DMS153 treated with DMSO at 0.1 percent for 48 hours (cell line): Measurements from ENCODE around the gene MEF2A.

Experiments
- DNase-seq: peaks from one replicate; lab custom pipeline; 2025; ENCODE audit not compliant: unreplicated experiment; lab: John Stamatoyannopoulos, UW

MEF2A gene

DNA sequence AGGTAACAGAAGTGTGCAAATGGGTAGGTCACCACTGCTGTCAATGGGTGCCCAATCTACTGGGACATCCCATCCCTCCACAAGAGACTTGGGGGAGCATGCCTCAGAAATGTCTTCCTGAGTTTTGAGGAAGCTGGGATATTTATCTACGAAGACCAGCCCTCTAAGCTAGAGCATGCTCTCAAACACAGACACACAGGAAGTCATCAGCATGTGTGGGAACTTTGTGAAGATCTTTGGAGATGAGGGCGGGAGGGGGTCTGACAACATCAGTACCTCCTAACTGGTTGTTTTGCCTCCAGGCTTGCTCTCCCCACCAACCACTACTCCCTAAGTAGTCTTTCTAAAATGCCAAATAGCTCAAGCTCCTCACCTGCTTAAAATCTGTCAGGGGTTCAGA, 3.5 kb upstream of the MEF2A start:
- no peak for DNase-seq

DNA sequence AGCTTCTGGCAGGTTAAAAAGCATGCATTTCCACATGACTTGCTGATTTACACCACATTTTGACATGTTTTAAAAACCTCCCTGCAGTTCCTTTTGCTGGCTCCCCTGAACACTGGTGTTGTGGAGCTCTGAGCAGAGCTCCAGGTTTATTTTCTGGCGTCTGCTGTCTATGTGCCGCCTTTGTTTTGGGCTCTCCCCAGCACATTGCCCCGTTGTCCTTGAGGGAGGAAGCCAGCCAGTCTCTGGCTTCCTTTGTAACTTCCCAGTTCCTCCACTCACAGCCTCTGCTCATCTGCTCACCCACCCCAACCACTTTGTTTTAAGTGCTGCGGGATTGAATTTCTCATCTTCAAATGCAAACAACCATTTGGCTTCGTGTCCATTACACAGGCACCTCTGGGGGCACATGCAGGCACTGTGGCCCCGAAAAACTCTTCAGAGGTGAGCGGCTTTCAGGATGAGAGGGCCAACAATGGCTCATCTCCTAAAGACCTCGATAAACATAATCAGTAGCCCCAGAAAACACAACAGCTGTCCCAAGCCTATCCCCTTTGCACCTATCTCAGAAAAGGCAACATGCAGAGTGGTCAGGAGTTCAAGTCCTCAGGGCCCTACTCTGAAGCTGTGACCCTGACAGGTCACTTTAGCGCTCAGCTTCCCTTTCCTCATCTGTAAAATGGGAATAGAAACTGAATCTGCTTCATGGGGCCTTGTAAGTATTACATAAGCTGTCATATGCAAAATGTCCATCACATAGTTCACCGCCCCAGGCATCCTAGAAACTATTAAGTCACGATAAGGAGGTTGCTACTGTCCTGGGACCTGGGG, 1.3 kb upstream of the MEF2A start:
- DNase-seq: no peak

DNA sequence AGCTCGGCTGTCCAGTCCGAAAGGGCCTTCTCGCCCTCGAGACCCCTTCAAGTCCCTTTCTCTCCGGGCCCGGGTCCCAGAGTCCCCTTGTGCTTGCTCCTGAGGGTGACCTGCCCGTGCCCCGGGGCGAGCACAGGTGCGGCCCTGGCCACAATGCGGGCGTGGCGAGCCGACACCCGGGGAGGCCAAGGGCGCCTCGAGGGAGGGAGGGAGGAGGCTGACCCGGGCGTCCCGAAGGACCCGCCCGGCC, 810 bp upstream of the MEF2A start:
- DNase-seq: no peak

DNA sequence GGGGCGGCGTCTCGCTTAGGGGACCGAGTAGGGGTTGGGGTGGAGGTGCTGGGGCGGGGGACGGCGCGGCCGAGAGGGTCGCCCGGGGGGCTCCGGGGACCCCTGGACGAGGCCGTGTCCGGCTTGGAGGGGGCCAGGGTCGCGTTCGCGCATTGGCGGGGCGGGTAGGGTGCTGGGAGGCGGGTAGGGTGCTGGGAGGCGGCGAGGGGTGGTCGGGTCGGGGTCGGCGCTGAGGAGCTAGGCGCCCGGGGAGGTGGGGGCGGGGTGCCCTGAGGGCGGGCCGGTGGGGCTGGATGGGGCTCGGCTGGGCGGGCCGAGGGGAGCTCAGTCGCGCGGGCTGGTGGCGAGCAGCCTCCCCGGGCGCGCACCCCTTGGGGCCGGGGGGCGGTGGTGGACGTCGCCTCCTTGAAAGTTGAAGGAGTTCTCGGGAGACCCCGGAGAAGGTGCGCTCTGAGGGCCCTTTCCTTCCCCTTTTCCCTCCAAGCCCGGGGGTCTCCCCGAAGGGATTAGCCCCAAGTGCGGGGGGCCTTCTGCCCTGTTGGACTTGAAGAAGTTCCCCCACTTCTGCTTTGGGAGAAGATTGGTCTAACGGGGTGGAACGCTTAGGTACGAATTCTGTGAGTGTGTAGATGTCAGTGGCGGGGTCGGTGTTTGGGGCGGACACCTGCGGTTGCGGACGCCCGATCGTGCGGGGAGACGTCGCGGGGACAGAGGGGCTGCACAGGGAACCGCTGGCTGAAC, 543 bp downstream of the MEF2A start:
- DNase-seq: no peak

DNA sequence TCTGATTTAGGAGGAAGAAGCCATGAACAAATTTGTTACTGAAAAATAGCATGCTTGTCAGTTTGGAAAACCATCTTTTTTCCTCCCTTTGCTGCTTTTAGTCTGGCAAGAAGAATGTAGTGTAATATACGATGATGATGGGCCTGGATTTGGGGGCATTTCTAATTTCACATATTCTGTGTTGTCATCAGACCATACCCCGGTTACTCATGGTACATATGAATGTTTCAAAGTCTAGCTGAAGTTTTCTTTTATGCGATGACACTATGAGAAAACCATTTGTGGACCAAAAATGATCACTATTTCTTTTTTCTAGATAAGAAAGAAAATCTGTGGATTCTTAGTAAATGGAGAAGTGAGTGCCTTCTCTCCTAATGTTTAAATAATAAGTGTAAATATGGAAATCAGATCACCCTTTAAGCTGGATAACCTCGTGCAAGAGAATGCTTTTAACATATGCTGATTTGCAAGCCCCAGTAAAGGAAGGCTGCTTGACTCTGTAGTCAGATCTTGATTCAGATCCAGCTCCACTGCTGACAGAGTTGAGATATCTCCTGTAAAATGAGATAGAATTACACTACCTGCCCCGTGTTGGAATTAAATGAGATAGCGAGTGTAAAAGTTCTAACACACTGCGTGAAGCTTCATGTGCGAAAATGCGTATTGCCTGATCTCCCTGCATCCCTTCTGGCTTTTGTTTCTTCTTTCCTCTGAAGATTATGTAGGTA, 3.0 kb downstream of the MEF2A start:
- no peak for DNase-seq

DNA sequence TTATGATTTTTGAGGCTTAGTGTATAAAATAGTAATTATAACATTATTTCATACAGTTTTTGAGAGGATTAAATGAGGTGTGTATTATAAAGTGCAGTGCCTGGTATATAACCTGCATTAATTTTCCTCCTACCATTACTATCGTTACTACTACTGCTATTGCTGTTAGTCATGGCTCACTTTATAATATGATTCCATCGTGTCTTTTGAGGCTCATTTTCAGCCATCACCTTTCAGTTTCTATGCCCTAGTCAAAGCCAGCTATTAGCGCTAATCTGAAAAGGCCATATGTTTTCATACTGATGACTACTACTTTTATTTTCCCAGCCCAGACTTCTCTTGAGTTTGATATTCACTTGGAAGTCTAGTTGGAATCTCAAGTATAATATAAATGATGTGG, 5.5 kb downstream of the MEF2A start:
- no peak for DNase-seq

DNA sequence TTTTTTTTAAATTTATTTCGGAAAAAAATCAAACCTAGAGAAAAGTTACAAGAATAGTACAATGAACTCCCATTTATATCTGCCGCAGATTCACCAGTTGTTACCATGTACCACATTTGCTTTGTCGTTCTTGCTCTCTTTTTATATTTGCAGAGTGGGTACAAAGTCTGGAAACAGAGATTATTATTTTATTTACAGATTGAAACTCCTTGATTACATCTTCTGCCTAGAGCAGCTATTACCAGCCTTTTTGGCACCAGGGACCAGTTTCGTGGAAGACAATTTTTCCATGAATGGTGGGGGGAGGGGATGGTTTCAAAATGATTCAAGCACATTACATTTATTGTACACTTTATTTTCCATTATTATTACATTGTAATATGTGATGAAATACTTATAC, 8.3 kb downstream of the MEF2A start:
- DNase-seq: no peak

DNA sequence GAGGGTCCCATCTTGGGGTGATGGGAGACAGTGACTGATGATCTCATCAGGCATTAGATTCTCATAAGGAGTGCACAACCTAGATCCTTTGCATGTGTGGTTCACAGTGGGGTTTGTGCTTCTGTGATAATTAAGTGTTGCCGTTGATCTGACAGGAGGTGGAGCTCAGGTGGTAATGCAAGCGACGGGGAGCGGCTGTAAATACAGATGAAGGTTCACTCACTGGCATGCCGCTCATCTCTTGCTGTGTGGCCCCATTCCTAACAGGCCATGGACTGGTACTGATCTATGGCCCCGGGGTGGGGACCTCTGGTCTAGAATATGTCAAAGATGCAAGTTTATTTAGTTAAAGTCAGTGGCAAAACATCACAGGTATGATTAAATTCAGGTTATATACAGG, 8.7 kb downstream of the MEF2A start:
- DNase-seq: no peak

DNA sequence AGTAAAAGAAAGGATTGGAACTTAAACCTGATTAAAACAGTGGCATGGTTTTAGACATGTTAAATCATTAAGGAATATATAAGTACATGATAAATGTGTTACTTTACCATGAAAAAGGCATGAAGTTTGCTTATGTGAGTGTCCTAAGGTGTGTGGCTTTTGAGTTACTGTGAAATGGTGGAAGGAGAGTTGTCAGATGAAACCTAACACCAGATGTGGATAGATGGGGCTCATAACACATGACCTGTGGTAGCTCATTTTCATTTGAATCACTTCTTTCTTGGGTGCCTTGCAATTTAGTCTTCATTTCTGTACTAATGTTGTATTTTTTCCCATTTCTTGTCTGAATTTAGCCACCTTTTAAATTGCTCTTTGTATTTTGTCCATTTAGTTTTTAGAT, 13.0 kb downstream of the MEF2A start:
- no peak for DNase-seq

DNA sequence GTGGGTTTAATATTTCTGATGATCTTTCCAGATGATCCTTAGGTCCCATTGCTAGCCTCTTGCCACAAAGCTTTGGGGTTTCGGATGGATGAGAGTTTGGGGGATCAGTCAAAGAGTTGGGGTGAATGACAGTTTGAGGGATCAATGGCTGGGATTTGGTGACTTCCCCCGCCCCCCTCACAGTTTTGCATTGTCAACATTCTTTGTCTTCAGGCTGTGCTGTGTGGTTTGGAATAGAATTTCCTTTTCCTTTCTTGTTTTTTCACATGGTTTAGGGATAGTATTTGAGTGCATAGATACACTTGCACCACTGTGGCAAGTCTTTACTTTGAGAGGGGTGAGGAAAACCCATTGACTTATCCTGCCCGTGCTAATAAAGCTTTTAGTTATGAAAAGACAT, 14.3 kb downstream of the MEF2A start:
- no peak for DNase-seq

DNA sequence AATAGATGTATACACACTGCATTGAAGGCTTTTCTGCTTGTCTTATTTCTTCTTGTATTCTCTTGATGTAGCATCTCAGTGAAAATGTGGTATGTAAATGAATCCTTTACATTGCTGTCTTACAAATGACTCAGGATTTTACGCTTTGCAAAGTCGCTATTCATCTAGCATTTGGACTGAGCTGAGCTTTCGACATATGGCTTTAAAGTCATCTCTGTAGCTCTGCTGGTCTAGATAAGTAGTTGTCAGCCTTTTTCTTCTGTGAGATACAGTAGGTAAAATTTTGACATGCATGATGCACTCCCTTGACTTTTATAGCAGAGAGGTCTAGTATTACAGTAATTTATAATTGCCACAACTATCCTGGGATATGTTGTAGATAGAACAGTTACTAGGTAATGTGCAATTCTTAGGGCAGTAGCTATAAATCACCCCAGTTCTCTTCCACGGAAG, 16.8 kb downstream of the MEF2A start:
- no peak for DNase-seq

DNA sequence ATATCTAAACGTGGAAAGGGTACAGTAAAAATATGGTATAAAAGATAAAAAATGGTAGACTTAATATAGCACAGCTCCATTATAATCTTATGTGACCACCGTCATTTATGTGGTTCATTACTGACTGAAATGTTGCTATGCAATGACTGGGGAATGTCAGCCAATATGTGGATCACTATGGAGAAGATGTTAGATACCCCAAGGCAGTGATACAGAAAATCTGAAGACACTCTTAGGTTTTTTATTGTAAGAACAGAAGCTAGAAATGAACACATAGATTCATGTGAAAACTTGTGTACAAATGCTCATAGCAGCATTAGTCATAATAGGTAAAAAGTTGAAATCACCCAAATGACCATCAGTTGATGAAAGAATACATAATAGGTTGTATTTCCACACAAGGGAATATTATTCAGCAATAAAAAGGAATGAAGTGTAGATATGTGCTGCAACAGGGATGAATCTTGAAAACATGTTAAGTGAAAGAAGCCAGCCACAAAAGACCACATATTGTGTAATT, 18.4 kb downstream of the MEF2A start:
- DNase-seq: no peak

DNA sequence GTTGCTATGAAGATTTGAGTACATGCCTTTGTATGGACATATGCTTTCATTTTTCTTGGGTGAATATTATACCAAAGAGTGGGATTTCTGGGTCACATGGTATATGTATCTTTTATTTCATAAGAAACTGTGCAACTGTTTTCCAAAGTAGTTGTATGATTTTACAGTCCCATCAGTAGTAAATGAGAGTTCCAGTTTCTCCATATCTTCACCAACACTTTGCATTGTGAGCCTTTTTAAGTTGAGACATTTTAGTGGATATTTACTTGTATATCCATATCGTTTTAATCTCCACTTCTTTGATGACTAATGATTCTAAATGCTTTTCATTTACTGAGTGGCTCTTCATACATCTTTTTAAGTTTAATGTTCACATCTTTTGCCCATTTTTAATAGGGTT, 20.3 kb downstream of the MEF2A start:
- no peak for DNase-seq

DNA sequence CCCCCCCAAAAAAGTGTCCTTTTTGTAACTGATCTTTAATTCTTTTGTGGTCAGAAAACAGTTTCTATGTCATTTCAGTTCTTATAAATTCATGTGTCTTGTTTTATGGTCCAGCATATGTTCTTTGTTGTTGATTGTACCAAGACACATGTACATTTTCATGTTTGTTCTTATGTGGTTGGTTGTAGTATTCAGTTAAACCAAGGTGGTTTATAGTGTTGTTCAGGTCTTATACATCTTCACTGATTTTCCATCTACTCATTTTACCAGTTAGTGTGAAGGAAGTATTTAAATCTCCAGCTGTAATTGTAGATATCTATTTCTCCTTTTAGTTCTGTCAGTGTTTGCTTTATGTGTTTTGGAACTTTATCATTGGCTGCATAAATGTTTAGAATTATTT, 24.0 kb downstream of the MEF2A start:
- no peak for DNase-seq

DNA sequence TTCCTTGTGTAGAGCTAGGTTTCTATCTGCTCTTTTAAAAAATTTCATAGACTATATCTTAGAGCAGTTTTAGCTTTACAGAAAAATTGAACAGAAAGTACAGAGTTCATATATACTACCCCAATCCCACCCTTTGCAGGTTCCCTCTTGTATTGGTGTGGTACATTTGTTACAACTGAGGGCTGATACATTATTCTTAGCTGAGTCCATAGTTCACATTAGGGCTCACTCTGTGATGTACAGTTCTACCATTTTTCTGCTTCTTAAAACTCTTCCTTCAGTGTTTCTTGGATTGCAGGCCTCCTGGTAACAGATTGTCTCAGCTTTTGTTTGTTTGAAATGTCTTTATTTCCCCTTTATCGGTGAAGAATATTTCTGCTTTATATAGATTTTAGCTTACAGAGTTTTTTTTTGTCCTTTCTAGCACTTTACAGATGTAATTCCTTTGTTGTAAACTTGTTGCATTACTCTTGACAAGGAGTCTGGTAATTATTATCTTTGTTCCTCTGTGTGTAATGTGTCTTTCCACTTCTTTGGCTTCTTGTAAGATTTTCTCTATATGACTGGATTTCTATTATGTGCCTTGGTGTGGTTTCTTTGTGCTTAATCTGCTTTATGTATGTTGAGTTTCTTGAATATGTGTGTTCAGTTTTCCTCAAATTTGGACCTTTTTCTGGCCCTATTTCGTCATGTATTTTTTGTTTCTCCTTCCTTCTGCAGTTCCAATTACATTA, 25.3 kb downstream of the MEF2A start:
- no peak for DNase-seq

DNA sequence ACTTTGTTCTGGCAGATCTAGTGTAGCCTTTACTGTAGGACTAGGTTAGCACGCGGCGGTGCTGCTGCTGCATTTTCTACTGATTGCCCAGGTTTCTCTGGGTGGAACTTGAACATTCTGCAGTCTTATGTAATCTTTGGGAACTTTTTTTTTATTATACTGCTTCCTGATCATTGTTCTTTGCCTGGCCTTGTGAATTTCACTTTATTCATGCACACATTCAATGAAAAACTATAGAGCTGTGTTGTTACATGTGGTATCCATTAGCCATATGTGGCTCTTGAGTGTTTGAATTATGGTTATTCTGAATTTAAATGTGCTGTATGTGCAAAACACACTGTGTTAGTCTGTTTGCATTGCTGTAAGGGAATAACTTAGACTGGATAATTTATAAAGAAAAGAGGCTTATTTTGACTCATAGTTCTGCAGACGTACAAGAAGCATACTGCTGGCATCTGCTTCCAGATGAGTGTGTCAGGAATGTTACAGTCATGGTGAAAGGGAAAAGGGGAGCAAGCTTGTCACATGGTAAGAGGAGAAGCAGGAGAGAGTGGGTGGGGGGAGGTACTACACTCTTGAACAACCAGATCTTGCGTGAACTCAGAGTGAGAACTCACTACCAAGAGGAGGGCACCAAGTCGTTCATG, 26.5 kb downstream of the MEF2A start:
- no peak for DNase-seq

DNA sequence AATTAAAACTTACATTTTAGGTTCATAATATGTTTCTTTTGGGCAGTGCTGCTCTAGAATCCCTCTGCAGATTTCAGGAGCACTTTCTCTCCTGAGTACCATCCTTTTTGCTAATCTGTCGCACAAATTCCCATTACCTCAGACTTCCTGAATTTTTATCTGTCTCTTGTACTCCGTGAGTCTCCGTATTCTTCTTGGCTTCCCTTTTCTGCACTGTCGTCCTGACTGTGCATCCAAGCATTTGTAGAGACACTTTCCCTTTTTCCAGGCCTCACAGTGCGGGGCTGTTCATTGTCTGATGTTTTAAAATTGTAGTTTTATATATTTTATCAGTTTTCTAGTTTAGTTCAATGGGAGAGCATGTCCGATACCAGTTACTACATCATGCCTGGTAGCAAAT, 27.3 kb downstream of the MEF2A start:
- no peak for DNase-seq

DNA sequence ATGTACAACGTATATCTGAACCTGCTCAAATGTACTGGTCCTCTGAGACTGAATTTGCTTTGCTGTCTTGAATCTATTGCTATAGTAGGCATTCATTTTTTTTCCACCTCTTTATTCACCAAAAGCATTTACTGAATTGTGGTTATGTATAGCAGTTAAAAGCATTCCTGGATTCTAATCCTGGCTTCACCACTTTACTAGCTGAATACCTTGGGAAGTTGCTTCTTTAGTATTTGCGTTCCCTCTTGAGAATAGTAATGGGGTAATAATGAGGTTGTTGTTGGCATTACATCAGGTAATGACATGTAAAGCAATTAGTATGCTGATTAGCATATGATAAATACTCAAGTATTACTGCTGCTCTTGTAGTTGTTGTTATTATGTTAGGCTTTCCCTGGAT, 29.1 kb downstream of the MEF2A start:
- DNase-seq: no peak

DNA sequence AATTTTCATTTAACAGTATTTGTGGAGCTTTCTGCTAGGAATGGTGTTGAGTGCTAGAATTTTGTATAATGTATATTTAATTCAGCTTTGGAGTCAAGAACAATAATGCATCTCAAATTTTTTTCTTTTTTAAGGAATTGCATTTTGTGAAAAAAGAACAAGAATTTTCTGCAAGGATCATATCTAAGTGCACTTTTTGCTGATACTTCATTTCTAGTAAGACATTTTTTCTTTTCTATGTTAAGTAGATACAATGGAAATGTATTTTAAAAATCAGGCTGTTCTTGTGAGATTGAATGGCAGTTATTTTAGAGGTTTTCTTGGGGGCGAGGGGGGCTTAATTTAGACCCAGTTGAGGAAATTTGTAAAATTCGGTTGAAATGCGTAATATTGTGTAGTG, 32.5 kb downstream of the MEF2A start:
- DNase-seq: no peak

DNA sequence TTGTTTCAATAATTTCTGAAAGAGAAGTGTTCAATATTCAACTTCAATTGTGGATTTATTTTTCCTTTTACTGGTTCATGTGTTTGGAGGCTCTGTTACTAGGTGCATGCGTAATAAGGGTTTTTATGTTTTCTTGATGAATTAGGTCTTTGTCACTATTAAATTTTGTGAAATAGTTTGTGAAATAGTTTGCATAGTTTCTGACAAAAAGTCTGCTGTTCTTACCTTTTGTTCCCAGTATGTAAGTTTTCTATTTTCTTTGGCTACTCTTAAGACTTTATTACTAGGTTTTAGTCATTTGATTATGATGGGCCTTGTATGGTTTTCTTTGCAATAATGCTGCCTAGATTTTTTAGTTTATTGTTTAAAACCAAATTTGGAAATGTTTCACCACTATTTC, 38.0 kb downstream of the MEF2A start:
- no peak for DNase-seq

DNA sequence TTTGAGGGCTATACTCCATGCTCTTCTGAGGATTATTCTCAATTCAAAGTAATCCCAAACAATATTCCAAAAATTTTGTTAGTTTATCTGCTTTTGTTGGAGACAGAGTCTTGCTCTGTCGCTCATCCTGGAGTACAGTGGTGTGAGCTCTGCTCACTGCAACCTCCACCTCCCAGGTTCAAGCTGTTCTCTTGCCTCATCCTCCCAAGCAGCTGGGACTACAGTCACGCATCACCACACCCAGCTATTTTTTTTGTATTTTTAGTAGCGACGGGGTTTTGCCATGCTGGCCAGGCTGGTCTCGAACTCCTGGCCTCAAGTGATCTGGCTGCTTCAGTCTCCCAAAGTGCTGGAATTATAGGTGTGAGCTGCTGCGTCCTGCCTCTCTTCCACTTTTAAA, 39.1 kb downstream of the MEF2A start:
- DNase-seq: no peak
